A549 (cell line): ENCODE data around the gene ACTN1. TPM values are rescaled to one million over a fixed set of nuclear protein-coding genes. Genes with fewer than 3 reads are reported as not detected.
A peak's percentile ranks its signal among the peaks of the same experiment; 100 is the strongest.

Experiments used
- ATAC-seq, 2 experiments: fragments of 200-7000 bp in 1 of 2; fragments of >200 bp in 1 of 2; cut with Nextera tagmentation in 1 of 2; cut with Tn5 transposase in 1 of 2; 3 replicates each; pipeline versions ENCODE4 v1.8.0 to v1.9.1; 2018 to 2020; ENCODE audit warnings: mild to moderate bottlenecking in 1 of 2, moderate library complexity in 1 of 2
- CTCF ChIA-PET: fragments of 300-600 bp; sonication (Branson Sonifier 250); formaldehyde crosslinking; extraction: SDS; loops from one replicate; lab custom pipeline; 2021; ENCODE audit warnings: antibody characterized with exemption, inconsistent platforms; lab: Yijun Ruan, JAX
- POLR2A ChIA-PET: fragments of 350-600 bp; formaldehyde crosslinking; extraction: SDS; loops from one replicate; lab custom pipeline; 2021; ENCODE audit warnings: antibody characterized with exemption, inconsistent platforms; lab: Yijun Ruan, JAX
- DNase-seq, 2 experiments: peaks; one replicate each; pipeline versions ENCODE4 v3.0.0 to v3.0.0-alpha.2; 2011 to 2016; ENCODE audit warnings: low read depth in 1 of 2, low spot score in 1 of 2
- FAIRE-seq: peaks from 2 replicates; lab custom pipeline; 2011; peaks lifted over from hg19 to GRCh38; lab: Jason Lieb, UNC
- H3K27ac ChIP-seq, 2 experiments: fragments of >200 bp; sonication (Bioruptor Twin); formaldehyde crosslinking; 3 replicates each; pipeline ENCODE4 v1.5.1; 2016 to 2017
- H3K4me1 ChIP-seq: fragments of >200 bp; sonication (Bioruptor Twin); formaldehyde crosslinking; 3 replicates; pipeline ENCODE4 v1.6.1; 2016
- H3K4me2 ChIP-seq: fragments of >200 bp; sonication (Bioruptor Twin); formaldehyde crosslinking; 3 replicates; pipeline ENCODE4 v1.6.1; 2016
- H3K4me3 ChIP-seq: fragments of >200 bp; sonication (Bioruptor Twin); formaldehyde crosslinking; 3 replicates; pipeline ENCODE4 v1.5.1; 2016
- H3K9me3 ChIP-seq: fragments of >200 bp; sonication (Bioruptor Twin); formaldehyde crosslinking; 3 replicates; pipeline ENCODE4 v1.6.1; 2016
- BCL3 ChIP-seq: fragments of >200 bp; sonication (Bioruptor Twin); formaldehyde crosslinking; IDR thresholded peaks from 3 replicates; pipeline ENCODE4 v1.6.1; 2016
- CEBPB ChIP-seq, 2 experiments: fragments of >200 bp in 1 of 2; sonication (Bioruptor Twin) in 1 of 2; formaldehyde crosslinking in 1 of 2; IDR thresholded peaks; 2 replicates each; pipeline ENCODE4 v1.6.1; 2012 to 2016
- CTCF ChIP-seq: fragments of >200 bp; sonication (Bioruptor Twin); formaldehyde crosslinking; IDR thresholded peaks from 3 replicates; pipeline ENCODE4 v1.5.1; 2016
- ELK1 ChIP-seq: fragments of 150-350 bp; IDR thresholded peaks from 2 replicates; pipeline ENCODE4 v1.6.1; 2014; ENCODE audit warnings: low read depth, mild to moderate bottlenecking, low read length
- EP300 ChIP-seq, 2 experiments: fragments of >200 bp; sonication (Bioruptor Twin); formaldehyde crosslinking; IDR thresholded peaks; 2 replicates in 1 of 2; 3 replicates in 1 of 2; pipeline ENCODE4 v1.6.1; 2016 to 2017
- FOSL2 ChIP-seq, 2 experiments: fragments of 450-650 bp in 1 of 2; fragments of >200 bp in 1 of 2; sonication (Bioruptor Twin) in 1 of 2; formaldehyde crosslinking; IDR thresholded peaks; 2 replicates each; pipeline versions ENCODE4 v1.5.0 to v1.6.1; 2016 to 2020; ENCODE audit warnings: mild to moderate bottlenecking in 1 of 2, moderate library complexity in 1 of 2
- GATA3 ChIP-seq: IDR thresholded peaks from 2 replicates; pipeline ENCODE4 v1.6.1; 2012; ENCODE audit warnings: borderline replicate concordance
- HDAC2 ChIP-seq: fragments of 200-600 bp; sonication (generic); IDR thresholded peaks from 2 replicates; pipeline ENCODE4 v1.6.1; 2016
- HES2 ChIP-seq: fragments of >200 bp; sonication (Bioruptor Twin); formaldehyde crosslinking; IDR thresholded peaks from 2 replicates; pipeline ENCODE4 v1.6.1; 2016
- JUN ChIP-seq, 2 experiments: fragments of >200 bp; sonication (Bioruptor Twin); formaldehyde crosslinking; IDR thresholded peaks; 2 replicates in 1 of 2; 3 replicates in 1 of 2; pipeline ENCODE4 v1.6.1; 2016 to 2017
- JUNB ChIP-seq: fragments of >200 bp; sonication (Bioruptor Twin); formaldehyde crosslinking; IDR thresholded peaks from 2 replicates; pipeline ENCODE4 v1.6.1; 2016
- MAX ChIP-seq: IDR thresholded peaks from 2 replicates; pipeline ENCODE4 v1.6.1; 2012
- POLR2A ChIP-seq: IDR thresholded peaks from 2 replicates; pipeline ENCODE4 v1.6.1; 2012; ENCODE audit warnings: mild to moderate bottlenecking, low read length
- RAD21 ChIP-seq, 2 experiments: fragments of >200 bp in 1 of 2; sonication (Bioruptor Twin) in 1 of 2; formaldehyde crosslinking in 1 of 2; IDR thresholded peaks in 1 of 2; conservative IDR thresholded peaks in 1 of 2; 2 replicates in 1 of 2; 3 replicates in 1 of 2; pipeline ENCODE4 v1.6.1; 2012 to 2018; ENCODE audit warnings: inconsistent platforms in 1 of 2
- SMC3 ChIP-seq: fragments of >200 bp; sonication (Bioruptor Twin); formaldehyde crosslinking; IDR thresholded peaks from 3 replicates; pipeline ENCODE4 v1.6.1; 2018; ENCODE audit warnings: inconsistent platforms
- SREBF2 ChIP-seq: fragments of 450-650 bp; IDR thresholded peaks from 2 replicates; pipeline ENCODE4 v1.6.1; 2014; ENCODE audit warnings: mild to moderate bottlenecking, moderate library complexity
- TFCP2L1 ChIP-seq: fragments of 250-450 bp; sonication (Bioruptor Pico); IDR thresholded peaks from 2 replicates; pipeline ENCODE4 v1.5.0; 2021; ENCODE audit warnings: mild to moderate bottlenecking
- USF2 ChIP-seq: fragments of 450-650 bp; IDR thresholded peaks from 2 replicates; pipeline ENCODE4 v1.6.1; 2014; ENCODE audit warnings: antibody characterized with exemption
- WGBS: methylation state at CpG from one replicate; pipeline ENCODE4 v1.1.6; 2017; ENCODE audit errors: missing lambda C conversion rate; 5-methylcytosine and 5-hydroxymethylcytosine counted together
- polyA plus RNA-seq, 4 experiments: library from polyadenylated mRNA; depleted of rRNA in 3 of 4; stranded (reverse); fragments of >200 nt; fragmentation: RNase III in 1 of 4; extraction: RNeasy Plus Mini Kit Qiagen cat#74134 plus additional on column Dnase treatment in 1 of 4; gene quantifications; 2 replicates in 3 of 4; 3 replicates in 1 of 4; pipeline ENCODE4 v1.2.3, GENCODE V29; 2011 to 2017

The ACTN1 gene
- polyA plus RNA-seq, 2 of the 4 experiments (the other 2 are of a cell fraction): 208 to 245 TPM

- no peak for FAIRE-seq
- H3K4me3 ChIP-seq: no peak overlapping the region
- POLR2A ChIA-PET: interaction anchor here (1.0 to 1.5 kb wide), 3 partner anchors 34 to 149 kb away, joined by 3 to 4 read pairs (median 4); partner anchors contain the start of gene ZFP36L1
- peak in 1 of 2 experiments; percentile 50 for DNase-seq
- peak overlapping the region; percentile 98 to 99 for H3K27ac ChIP-seq
- ATAC-seq: peak in 1 of 2 experiments; percentile 1; a peak in 1 of 6 replicates
- CTCF ChIA-PET: interaction anchor here (0.6 to 38.0 kb wide), 20 partner anchors 2 to 165 kb away, joined by 3 to 480 read pairs (median 5); no protein-coding TSS in a partner anchor
- 70% methylated on average over 14 of the region's 14 CpGs for WGBS
- H3K4me2 ChIP-seq: peak overlapping the region; percentile 98
- no peak for TF ChIP-seq TFCP2L1 (CRISPR knock-in tag)
- H3K9me3 ChIP-seq: no peaks in the 10 kb centered on the region
- peaks cover 95% of the 10 kb centered on the region for H3K4me1 ChIP-seq
These were observed 36.6 kb downstream of the ACTN1 start for GRCh38 chr14:68942296-68943035.

GRCh38 chr14:68941820-68942219 is 37.3 kb downstream of the ACTN1 start:
- CTCF ChIA-PET: interaction anchor here (0.6 to 38.0 kb wide), 21 partner anchors 2 to 165 kb away, joined by 3 to 480 read pairs (median 5); no protein-coding TSS in a partner anchor
- FAIRE-seq: no peak
- Histone ChIP-seq H3K4me1 (peaks cover 95% of the 10 kb centered on the region), H3K9me3 (no peaks in the 10 kb centered on the region), H3K4me2 (peak overlapping the region; percentile 98), H3K4me3 (no peak overlapping the region), H3K27ac (peak overlapping the region; percentile 98 to 99)
- peak; percentile 82 to 95 for DNase-seq
- WGBS: 0% methylated on average over 4 of the region's 5 CpGs
- peak; percentile 72 for TF ChIP-seq SMC3
- TF ChIP-seq JUNB: peak; percentile 28; the same call in 1 of the 2 replicates
- peak; percentile 62 to 68; a peak in 2 of 5 replicates for TF ChIP-seq JUN (IDR thresholded peaks at IDR 0.05)
- peak; percentile 80 for TF ChIP-seq CTCF
- TF ChIP-seq EP300 (IDR thresholded peaks at IDR 0.05): peak; percentile 54 to 88; a peak in 3 of 5 replicates
- 0 out of 3 replicates have a peak, but pooled peaks have one; percentile 47 for TF ChIP-seq BCL3
- peak; percentile 60; the same call in 1 of the 2 replicates for TF ChIP-seq USF2
- no peak for TF ChIP-seq HDAC2
- TF ChIP-seq SREBF2: no peak
- no peak for TF ChIP-seq ELK1
- peak; percentile 87 for TF ChIP-seq MAX
- peak; percentile 79 for TF ChIP-seq GATA3
- TF ChIP-seq POLR2A: no peak
- peak; percentile 89 to 98 for TF ChIP-seq CEBPB (IDR thresholded peaks at IDR 0.05)
- no peak for TF ChIP-seq FOSL2 (IDR thresholded peaks at IDR 0.05)
- TF ChIP-seq FOSL2 (CRISPR knock-in tag; IDR thresholded peaks at IDR 0.05): peak; percentile 55
- peak; percentile 79 to 84 for TF ChIP-seq RAD21 (conservative IDR thresholded peaks at IDR 0.05 in 1 of 2, IDR thresholded peaks at IDR 0.05 in 1 of 2)
- 0 out of 2 replicates have a peak, but pooled peaks have one; percentile 38 for TF ChIP-seq HES2
- peak; percentile 42 to 57 for ATAC-seq
- POLR2A ChIA-PET: interaction anchor here (1.0 to 1.5 kb wide), 3 partner anchors 35 to 149 kb away, joined by 3 to 4 read pairs (median 4); partner anchors contain the start of gene ZFP36L1
